Germinal center (tissue), 1 donor: ENCODE data around the gene SPATA2.
"Not testable (repeated sequence)": the region's sequence is repeated elsewhere in the genome, so short reads cannot be mapped to it uniquely, and the experiment has no call there.

Experiments used
- DNase-seq: peaks from one replicate; pipeline ENCODE4 v3.0.0; 2012; ENCODE audit warnings: mixed read lengths, low spot score

The SPATA2 gene, protein sequence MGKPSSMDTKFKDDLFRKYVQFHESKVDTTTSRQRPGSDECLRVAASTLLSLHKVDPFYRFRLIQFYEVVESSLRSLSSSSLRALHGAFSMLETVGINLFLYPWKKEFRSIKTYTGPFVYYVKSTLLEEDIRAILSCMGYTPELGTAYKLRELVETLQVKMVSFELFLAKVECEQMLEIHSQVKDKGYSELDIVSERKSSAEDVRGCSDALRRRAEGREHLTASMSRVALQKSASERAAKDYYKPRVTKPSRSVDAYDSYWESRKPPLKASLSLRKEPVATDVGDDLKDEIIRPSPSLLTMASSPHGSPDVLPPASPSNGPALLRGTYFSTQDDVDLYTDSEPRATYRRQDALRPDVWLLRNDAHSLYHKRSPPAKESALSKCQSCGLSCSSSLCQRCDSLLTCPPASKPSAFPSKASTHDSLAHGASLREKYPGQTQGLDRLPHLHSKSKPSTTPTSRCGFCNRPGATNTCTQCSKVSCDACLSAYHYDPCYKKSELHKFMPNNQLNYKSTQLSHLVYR

GRCh38 chr20:49915380-49916145 is at the start of gene SPATA2:
Gene SPATA2 (minus strand): TSS chr20:49915529. CDS start chr20:49908490, 7,039 bp downstream.
- DNase-seq = peak; percentile 92

DNA sequence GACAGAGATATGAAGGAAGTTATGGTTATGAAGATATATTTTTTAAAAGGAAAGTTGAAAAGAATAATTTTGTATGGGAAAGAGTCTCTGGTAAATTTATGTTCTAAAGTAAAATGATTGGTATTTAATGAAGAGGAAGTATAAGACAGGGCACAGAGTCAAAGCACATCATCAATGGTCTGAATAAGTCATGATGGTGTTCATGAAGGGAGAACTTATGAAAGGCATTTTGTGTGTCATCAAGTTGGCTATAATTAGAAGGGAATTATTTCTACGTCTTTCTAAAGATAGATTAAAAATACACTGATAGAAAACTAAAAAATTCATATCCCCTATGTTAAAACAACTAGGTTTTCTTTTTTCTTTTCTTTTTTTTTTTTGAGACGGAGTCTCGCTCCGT is 46.1 kb upstream of the SPATA2 start:
- DNase-seq = no peak

DNA sequence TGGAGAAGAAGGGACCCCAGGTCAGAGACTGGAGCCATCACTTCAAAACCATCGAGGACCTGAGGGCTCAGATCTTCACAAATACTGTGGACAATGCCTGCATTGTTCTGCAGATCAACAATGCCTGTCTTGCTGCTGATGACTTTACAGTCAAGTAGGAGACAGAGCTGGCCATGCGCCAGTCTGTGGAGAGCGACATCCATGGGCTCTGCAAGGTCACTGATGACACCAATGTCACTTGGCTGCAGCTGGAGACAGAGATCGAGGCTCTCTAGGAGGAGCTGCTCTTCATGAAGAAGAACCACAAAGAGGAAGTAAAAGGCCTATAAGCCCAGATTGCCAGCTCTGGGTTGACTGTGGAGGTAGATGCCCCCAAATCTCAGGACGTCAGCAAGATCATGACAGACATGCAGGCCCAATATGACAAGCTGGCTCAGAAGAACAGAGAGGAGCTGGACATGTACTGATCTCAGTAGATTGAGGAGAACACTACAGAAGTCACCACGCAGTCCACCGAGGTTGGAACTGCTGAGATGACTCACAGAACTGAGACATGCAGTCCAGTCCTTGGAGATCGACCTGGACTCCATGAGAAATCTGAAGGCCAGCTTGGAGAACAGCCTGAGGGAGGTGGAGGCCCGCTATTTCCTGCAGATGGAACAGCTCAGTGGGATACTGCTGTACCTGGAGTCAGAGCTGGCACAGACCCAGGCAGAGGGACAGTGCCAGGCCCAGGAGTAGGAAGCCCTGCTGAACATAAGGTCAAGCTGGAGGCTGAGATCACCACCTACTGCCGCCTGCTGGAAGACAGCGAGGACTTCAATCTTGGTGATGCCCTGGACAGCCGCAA is 42.0 kb upstream of the SPATA2 start:
- not testable (repeated sequence) for DNase-seq

- DNase-seq = no peak
Measured at GRCh38 chr20:49956689-49957088, 41.4 kb upstream of the SPATA2 start.

GRCh38 chr20:49955830-49956396 is 40.6 kb upstream of the SPATA2 start:
- DNase-seq = not testable (repeated sequence)

- no peak for DNase-seq
Measured at GRCh38 chr20:49955167-49955566, 39.8 kb upstream of the SPATA2 start.

GRCh38 chr20:49951151-49951550 is 35.8 kb upstream of the SPATA2 start:
- no peak for DNase-seq

GRCh38 chr20:49948809-49949507 is 33.6 kb upstream of the SPATA2 start:
- no peak for DNase-seq

DNA sequence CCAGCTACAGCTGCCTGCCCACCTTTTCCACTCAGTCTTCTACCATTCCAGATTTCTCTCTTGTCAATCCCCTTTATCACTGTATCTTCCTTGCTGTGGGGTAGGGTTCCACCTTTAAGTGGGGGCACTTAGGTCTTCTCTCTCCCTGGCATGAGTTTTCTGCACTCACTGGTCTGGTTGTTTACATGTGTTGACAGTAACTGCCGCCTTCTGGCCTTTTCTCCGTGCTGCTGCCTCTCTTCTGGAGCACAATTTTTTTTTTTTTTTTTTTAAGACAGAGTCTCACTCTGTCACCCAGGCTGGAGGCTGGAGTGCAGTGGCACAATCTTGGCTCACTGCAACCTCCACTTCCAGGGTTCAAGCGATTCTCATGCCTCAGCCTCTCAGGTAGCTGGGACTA is 32.8 kb upstream of the SPATA2 start:
- DNase-seq = no peak

DNA sequence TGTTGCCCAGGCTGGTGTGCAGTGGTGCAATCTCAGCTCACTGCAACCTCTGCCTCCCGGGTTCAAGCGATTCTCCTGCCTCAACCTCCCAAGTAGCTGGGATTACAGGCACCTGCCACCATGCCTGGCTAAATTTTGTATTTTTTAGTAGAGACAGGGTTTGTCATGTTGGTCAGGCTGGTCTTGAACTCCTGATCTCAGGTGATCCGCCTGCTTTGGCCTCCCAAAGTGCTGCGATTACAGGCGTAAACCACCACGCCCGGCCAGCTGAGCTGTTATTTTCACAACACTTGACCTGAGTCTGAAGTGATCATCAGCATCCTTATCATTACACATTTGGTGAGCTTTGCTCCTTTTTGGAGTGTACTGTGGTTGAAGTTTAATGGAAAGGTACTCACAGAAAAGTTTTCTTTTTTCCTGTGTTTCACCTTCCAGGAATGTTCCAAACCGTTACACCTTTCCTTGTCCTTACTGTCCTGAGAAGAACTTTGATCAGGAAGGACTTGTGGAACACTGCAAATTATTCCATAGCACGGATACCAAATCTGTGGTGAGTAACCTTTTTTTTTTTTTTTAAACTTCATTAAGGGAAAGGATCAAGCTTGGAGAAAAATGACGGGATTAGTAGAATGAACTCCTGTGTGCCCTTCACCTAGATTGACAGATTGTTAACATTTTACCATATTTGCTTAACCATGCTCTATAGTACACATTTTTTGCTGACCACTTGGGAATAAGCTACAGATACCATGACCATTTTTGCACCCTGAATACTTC is 30.6 kb upstream of the SPATA2 start:
- no peak for DNase-seq

GRCh38 chr20:49945306-49945700 is 30.0 kb upstream of the SPATA2 start:
- DNase-seq = no peak

DNA sequence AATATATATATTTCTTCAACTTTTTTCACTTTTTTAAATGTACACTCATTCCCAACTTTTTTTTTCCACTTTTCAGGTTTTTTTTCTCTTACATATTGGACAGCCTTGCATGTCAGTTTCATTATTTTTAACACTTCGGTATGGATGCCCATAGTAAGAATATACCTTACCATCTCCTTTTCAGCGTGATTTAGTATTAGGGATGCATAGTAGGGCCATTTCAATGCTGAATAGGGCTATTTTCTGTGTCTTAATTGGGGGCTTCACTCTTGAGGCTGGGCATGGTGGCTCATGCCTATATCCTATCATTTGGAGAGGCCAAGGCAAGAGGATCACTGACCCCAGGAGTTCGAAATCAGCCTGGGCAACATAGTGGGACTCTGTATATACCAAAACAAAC is 27.6 kb upstream of the SPATA2 start:
- DNase-seq = no peak

DNA sequence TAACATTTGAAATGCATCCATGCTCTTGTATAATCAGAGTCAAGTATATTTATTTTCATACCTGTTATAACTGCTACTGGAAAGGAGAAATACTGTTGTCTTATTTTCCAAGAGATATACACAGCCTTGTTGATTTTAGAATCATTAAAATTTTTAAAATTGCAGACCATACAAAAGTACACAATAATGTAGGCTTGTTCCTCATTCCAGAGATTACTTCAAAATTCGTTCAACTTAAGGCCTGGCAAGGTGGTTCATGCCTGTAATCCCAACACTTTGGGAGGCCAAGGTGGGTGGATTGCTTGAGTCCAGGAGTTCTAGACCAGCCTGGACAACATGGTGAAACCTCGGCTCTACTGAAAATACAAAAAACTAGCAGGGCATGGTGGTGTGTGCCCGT is 27.0 kb upstream of the SPATA2 start:
- DNase-seq = no peak

DNA sequence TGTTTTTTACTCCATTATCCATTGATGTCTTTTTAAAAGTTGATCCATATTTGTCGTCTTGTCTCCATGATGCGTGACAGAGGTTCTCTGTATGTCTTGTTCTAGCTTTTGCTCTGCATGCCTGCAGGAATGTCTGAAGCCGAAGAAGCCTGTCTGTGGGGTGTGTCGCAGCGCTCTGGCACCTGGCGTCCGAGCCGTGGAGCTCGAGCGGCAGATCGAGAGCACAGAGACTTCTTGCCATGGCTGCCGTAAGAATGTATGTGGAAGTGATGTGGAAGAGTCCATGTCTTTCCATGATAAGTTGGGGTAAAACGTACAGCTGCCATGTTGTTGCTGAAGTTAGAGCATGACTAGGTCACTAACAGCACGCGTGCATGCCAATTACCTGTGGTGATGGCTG is 26.1 kb upstream of the SPATA2 start:
- no peak for DNase-seq

DNA sequence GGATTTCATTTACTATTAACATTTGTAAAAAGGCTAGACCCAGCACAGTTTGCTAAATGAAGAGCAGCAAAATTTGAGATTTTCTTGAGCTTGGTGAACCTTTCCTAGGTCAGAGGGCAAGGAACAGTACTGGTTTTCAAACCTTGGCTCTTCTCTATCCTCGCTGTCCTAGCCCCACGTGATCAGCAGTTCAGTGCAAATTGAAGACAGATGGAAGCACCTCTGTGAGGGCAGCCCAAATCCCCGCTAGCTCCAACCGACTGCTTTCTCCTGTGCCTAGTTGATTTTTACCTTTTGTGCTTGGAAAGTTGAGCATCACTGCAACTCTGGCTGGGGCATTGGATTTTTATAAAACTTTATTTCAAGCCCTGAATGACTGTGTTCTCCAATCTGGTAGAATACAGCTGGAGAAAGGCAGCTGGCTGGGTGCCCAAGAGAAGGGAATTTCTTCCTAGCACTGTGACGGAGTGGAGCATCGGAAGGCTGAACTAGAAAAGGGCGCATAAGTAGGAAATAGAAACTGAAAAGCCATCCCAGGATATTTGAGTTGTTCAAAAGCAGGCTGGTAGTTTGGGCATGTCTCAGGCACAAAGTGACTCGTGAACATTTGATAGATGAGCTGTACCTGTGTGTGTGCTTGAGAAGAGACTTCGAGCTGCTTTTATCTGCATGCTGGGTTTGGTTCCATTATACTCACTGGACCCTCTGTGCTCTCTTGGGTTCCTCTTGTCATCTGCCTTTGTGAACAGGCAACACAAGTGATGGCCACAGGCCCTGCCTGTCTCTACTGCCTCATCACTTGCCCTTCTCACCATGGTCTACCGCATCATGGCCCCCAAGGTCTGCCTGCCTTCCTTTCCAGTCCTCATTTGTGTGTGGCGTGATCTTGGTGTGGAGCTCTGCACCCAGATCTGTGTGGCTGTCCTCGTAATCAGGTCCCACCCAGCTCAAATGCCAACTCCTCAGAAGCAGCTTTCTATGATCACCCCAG is 23.1 kb upstream of the SPATA2 start:
- no peak for DNase-seq

- peak; percentile 42 for DNase-seq
Measured at GRCh38 chr20:49937027-49937929, 21.9 kb upstream of the SPATA2 start.

DNA sequence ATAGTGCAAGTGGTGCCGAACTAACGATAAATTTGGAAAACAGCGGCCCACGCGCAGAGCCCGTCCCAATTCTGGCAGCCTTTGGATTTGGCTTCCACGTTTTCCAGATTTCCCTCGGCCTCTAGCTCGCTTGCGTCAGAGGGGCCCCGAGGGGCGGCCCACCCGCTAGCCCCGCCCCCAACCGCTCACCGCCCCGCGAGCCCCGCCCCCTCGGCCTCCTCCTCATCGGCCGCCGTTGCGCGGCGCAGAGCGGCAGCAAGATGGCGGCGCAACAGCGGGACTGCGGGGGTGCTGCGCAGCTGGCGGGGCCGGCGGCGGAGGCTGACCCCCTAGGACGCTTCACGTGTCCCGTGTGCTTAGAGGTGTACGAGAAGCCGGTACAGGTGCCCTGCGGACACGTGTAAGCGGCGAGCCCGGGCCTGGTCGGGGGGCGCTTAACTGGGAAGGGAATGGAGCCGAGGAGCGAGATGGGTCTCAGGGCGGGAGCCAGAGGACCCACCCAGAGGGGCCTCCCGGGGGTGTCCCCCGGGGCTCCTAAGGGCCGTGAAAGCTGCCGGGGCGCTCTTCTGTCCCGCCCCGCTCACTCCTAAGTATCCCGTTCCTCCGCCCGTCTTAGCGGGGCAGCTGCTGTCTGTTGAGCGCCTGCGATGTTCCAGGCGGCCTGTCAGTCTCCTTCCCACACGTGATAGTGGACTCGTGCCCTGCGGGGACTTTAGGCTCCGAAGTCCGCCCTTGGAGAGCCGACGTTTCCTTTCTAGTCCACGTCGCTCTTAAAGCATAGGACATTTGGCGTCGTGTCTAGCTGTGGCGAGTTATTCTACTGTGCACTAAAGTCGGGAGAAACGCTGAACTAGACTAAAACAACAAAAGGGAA is 21.1 kb upstream of the SPATA2 start, which contains the start of gene RNF114:
Gene RNF114, plus strand, starts transcription at position 245 of the 874 bp plus-strand sequence. Its CDS starts 16 bp downstream, at position 261.
- peak; percentile 97 for DNase-seq
